Activated CD4-positive, alpha-beta T cell treated with anti-CD3 and anti-CD28 coated beads, Interleukin-2, amount 50 U/mL, for 16 hours (primary cell): Measurements from ENCODE around the gene ALDH3B2.
"Not testable (repeated sequence)": the region's sequence is repeated elsewhere in the genome, so short reads cannot be mapped to it uniquely, and the experiment has no call there.

Experiments used
- DNase-seq: peaks from one replicate; pipeline ENCODE4 v3.0.0-alpha.2; 2020

ALDH3B2 gene

GRCh38 chr11:67641338-67642172 lies 32.9 kb downstream of the ALDH3B2 start:
- no peak for DNase-seq

GRCh38 chr11:67640758-67641337 lies 33.6 kb downstream of the ALDH3B2 start:
- DNase-seq = no peak

GRCh38 chr11:67640021-67640757 lies 34.2 kb downstream of the ALDH3B2 start:
- DNase-seq = peak; percentile 58

- no peak for DNase-seq
Measured at GRCh38 chr11:67639438-67639859, 35.0 kb downstream of the ALDH3B2 start, which contains the start of gene TBX10. TSS of gene TBX10 (minus strand) at chr11:67639763. CDS start at chr11:67639472, 291 bp downstream.

- no peak for DNase-seq
Measured at GRCh38 chr11:67638535-67639437, 35.6 kb downstream of the ALDH3B2 start.

GRCh38 chr11:67637441-67637840 lies 37.0 kb downstream of the ALDH3B2 start:
- DNase-seq = not testable (repeated sequence)

- no peak for DNase-seq
Measured at GRCh38 chr11:67636962-67637361, 37.5 kb downstream of the ALDH3B2 start.

GRCh38 chr11:67635231-67635521 lies 39.2 kb downstream of the ALDH3B2 start:
- no peak for DNase-seq

- no peak for DNase-seq
Measured at GRCh38 chr11:67634366-67635230, 39.8 kb downstream of the ALDH3B2 start.

GRCh38 chr11:67633758-67634365 lies 40.6 kb downstream of the ALDH3B2 start:
- no peak for DNase-seq

- no peak for DNase-seq
Measured at GRCh38 chr11:67632982-67633755, 41.3 kb downstream of the ALDH3B2 start.

GRCh38 chr11:67632175-67632981 lies 42.0 kb downstream of the ALDH3B2 start:
- DNase-seq = no peak

GRCh38 chr11:67631853-67632174 lies 42.6 kb downstream of the ALDH3B2 start:
- no peak for DNase-seq

- DNase-seq = no peak
Measured at GRCh38 chr11:67631411-67631810, 43.0 kb downstream of the ALDH3B2 start.

- DNase-seq = no peak
Measured at GRCh38 chr11:67630943-67631331, 43.5 kb downstream of the ALDH3B2 start.

- peak; percentile 97 for DNase-seq
Measured at GRCh38 chr11:67630228-67630942, 44.0 kb downstream of the ALDH3B2 start.

GRCh38 chr11:67629386-67630227 lies 44.8 kb downstream of the ALDH3B2 start, which contains the start of gene NUDT8:
TSS of gene NUDT8 (minus strand) at chr11:67629937. CDS start at chr11:67629911, 26 bp downstream.
- peak; percentile 93 for DNase-seq
